GM18505 (cell line): ENCODE measurements around the gene MBP.

Source experiments
- ATAC-seq: cut with Tn5 transposase; IDR thresholded peaks from one replicate; pipeline ENCODE4 v1.9.1; 2021; ENCODE audit not compliant: unreplicated experiment
- POLR2A ChIP-seq: IDR thresholded peaks from 4 replicates; pipeline ENCODE4 v1.6.1; 2011; ENCODE audit warnings: borderline replicate concordance; ENCODE audit not compliant: insufficient read depth, insufficient read length; ENCODE audit errors: extremely low read depth

The MBP gene

DNA sequence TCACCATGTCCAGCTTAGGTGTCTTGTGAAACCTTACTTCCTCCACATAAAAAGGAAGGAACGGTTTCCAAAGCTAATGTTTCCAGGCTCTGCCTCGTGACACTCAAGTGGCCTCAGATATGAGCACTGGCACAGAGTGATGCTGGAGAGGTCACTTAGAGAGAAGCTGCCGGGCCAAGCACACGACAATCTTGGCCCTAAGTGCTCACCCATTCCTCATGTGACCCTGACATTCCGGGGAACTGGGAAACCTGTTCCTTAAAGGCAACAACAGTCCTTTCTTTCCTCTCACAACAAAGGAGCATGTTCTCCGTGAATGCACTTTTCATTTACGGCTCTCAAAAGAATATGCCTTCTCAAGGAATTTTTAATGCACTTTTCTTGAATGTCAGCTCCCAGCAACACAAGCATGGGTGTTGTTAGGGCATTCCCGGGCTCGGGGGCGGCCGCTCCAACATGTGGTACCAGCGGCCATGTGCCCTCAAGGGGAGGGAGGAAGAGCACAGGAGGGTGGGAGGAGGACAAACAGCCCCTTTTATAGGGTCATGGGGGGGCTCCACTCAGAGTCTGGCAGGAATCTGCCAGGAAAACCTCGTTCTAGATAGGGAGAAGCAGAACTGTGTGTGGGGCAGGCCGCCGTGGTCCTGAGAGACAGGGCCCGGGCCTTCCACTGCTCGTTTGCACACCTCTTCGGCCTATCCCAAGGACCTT lies 118.6 kb downstream of the MBP start:
- no peak for ATAC-seq
- no peak for TF ChIP-seq POLR2A

DNA sequence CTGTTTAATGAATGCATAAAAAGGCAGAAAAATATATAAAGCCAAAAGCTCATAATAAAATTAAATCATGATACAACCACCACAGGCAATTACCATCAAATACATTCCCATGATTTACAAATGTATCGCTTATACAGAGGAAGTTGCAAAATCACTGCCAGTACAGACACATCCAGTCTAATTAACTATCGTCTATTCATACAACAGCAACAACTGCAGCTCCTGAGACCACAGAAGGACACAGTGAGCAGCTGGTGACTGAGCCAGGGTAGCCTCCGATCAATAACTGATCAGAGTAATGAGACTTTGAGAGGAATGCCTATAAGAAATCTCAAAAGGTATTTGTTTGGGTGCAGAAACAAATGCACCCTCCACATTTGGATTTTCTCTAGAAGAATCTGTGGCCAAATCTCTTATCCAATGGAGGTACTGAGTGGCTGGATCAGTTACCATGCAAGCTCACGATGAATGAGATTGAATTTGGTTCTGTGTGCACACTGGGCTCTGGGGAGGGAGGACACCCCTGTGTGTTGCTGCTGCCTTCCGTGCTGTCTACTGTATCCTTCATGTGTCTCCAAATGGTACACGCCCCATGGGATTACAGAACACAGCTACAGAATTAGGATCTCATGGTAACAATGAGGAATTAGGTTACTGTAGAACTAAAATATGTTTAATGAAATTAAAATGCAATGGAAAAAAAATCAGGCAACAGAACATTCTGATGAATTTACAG lies 119.6 kb downstream of the MBP start:
- no peak for ATAC-seq
- no peak for TF ChIP-seq POLR2A

DNA sequence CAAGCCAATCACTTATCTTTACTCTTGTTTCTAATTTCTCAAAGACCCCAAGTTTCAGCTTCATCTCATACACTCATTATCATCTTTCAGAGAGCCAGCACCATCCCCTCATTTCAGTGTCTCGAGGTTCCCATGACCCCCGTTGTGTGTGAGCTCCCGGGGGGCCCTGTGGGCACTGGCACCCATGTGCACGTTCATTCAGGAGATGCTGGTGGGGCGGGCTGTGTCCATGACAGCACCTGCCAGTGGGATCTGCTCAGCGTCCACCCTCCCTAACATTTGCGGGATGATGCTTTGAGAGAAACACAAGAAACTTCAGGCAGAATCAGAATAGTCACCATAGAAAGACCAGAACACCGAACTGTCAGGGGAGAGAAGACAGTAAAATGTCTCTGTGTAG lies 120.5 kb downstream of the MBP start:
- TF ChIP-seq POLR2A = no peak
- ATAC-seq = no peak

DNA sequence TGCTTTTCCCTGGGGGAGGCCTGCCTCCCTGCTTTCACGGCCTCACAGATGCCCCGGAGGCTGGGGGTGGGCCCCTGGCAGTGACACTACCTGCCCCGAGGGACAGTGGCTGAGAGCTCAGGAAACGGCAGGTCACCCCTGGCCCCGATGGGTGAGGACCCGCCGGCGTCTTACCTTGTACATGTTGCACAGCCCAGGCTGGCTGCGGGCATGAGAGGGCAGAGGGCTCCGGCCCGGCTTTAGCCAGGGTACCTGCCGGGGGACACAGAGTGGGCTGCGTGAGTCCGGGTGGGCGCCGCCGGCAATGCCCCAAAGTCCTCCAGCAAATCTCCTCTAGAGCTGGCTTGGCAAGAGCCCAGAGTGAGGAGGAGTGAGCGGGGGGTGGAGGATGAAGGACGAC lies 122.9 kb downstream of the MBP start:
- TF ChIP-seq POLR2A = no peak
- no peak for ATAC-seq

DNA sequence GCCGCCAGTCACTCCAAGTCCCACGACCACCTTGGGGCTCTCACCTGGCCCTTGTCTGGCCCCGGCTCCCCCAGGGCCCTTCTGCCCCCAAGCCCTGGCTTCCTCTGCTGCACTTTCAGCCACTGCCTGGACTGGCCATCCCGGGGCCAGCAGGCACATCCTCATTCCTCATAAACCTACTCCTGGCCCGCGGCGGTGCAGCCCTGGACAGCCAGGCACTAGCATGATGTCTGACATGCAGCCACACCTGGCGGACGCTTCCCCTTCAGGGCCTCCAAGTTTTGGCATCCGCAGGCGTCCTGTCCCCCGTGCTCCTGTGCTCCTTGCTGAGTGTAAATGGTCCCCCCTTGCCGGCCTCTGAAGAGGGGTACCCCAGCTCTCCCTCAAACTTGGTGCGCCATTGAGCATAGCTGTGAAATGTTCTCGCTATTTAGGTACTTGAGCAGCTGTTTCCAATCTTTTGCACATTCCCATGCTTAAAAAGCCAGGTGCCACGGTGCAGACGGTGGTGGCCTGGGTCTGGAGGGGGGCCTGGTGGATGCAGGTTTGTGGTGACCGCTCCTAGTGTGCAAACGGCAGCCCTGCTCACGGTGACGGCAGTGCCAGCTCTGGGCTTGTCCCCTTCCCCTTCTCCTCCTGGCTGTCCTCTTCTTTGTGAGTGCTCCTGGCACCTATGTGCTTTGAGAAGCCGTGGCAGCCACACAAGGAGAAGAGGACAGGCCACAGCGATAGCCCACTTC lies 123.8 kb downstream of the MBP start:
- ATAC-seq = no peak

DNA sequence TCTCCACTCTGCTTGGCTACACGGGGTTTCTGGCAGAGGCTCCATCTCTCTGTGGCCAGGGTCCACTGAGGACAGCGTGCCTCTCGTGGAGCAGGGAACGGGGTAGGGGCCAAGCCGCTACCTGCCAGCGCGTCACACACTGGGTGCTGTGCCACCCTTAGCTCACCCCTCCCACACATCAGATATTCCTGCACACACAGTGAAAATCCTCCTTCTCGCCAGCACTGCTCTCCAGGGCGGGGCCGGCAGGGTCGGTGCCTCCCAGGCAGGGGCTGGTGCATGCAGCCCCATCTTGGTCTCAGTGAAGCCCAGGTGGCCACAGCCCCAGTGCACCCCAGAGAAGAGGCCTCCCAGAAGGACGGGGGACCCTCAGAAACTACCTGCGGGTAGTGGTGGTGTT lies 124.6 kb downstream of the MBP start:
- no peak for TF ChIP-seq POLR2A
- ATAC-seq = no peak

More for the DNA sequence above, 123.8 kb downstream of the MBP start:
- TF ChIP-seq POLR2A = no peak

DNA sequence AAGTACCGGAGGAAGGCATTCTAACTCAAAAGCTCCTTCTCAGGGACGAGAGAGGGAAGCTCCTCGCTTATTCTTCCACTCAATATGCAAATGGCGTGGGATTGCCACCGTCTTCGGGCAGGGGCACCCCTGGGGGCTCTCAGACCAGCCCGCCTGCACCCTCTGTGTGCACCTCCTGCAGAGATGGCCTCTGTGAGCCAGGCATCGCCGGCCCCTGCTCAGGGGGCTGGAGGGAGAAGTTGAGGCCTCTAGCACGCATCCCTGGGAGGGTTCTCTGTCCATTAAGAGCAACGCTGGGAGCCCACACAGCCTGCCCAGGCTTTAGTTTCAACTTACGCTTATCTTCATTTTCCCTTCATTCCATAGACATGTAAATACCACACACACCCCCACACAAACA lies 125.3 kb downstream of the MBP start:
- no peak for TF ChIP-seq POLR2A
- ATAC-seq = no peak

DNA sequence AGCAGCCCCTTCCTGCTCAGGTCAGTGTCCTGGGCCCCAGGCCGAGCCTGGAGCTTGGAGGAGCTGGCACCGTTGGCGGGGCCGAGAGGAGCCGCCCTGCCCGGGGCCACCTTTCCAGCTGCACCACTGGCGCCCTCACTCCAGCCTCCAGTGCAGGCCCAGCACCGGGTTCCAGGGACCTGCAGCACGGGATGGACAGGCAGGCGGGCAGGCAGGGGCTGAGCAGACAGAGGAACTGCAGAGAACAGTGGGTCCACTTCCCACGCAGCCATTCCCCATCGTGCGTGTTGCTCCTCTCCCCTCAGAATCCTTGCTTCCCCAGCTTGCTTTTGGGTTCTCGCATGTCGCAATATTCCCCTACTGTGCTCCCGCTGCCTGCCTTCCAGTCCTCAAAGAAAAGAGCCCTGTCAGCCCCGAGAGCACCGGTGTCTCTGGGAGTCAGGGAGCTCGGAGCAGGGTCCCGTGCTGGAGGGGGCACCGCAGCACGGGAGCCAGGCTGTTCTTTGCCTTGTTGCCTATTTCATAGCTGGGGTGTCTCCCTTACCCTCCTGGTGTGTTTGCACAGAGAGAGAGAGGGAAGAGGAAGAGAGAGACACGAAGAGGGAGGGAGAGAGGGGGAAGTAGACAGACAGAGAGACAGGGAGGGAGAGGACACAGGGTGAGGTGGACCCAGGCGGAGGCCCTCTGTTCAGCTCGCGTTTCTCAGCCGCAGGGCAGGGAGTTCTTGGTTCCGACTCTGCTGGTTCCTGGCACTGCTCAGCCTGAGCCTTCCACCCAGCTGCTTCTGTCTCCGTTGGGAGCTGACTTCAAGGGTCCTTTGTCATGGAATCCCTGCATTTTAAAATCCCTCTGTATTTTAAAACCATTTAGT lies 126.0 kb downstream of the MBP start:
- no peak for ATAC-seq
- no peak for TF ChIP-seq POLR2A

DNA sequence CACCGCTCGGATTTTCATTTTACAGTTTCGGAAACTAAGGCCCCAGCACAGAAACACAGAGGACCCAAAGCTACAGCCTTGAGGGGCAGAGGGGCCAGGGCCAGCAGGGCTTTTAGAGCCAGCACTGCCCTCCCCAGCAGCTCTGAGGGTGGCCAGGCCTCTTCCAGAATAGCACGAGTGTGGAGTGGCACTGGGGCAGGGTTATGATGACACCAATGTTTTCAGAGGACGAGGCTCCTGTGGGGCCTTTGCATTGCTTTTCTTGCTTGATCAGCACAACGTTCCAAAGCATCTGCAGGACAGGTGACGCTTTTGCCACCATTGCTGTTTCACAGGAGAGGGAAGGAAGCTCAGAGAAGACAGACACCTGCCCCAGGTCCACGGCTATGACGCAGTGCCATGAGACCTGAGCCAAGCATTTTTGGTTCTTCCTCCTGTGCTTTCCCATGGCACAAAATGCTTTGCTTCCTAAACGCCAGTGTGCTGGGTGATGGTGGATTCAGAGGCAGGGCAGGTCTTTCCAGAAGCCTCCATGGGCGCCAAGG lies 126.9 kb downstream of the MBP start:
- TF ChIP-seq POLR2A = no peak
- ATAC-seq = no peak

DNA sequence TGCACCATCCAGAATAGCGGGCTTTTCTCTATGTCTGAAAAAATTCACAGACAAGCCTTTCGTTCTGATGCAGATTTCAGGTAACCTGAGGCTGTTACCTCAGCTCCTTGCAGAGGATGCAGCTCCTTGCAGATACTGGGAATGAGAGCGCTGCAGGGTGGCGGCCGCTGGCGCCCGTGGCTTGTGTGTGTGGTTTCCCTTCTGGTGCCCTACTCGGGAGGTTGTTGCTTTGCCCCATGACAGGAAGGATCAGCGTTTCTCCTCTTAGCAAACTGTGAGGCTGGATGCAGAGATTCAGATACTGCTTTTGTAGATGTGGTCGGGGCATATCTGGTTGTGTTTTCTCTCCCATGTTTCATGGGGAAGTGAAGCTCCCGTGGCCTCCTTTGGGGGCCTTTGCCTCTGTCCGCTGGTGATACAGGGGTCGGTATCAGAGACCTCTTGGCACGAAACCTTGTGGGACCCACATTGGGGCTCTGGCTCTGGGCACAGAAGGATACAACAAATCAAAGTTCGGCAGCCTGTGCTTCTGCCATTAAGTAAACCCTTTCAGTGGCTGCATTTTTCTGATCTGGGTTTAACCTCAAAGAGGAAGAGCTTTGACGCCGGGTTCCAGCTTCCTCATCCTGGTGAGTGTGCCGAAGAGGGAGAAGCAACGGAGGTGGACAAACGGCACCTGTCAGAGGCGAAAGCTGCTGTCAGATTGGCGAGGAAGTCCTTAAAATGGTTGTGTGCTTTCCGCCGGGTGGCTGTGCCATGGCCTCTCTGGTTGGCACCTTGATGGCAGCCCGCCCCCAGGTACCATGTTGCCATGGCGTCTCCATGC lies 127.8 kb downstream of the MBP start:
- no peak for ATAC-seq
- no peak for TF ChIP-seq POLR2A

DNA sequence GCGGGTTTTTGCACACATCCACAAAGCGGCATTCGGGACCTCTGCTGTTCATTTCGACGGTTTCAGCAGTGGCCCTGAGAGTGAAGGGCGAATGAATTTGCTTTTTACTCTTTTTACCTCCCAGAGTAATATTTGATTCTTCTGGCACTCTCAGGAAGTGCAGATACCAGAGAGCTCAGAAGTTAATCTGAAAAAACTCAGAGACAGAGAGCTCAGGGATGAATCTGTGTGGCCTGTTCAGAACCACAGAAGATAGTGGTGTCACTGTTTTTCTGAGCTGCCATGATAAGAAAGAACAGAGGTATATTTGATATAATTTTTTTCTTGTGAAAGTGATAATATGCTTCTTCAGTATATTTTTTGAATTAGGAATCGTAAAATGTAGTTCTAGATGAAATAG lies 129.3 kb downstream of the MBP start:
- TF ChIP-seq POLR2A = no peak
- no peak for ATAC-seq

DNA sequence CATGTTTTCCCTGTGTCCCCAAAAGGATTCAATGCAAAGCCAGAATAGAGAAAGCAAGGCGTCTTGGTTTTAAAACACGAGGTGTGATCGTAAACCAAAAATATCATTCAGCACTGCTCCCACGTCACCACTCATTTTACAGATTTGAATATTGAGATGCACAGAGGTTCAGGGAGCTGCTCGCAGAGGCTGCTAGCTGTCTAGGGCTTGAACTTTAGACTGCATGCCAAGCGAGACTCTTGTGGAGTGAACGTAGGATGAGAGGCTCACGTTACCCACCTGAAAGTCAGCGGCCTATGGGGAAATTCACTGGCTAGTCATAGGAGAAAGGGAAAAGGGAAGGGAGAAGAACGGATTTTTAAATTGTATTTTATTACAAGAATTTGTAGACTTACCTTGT lies 130.1 kb downstream of the MBP start:
- no peak for ATAC-seq
- TF ChIP-seq POLR2A = no peak
